Osteocyte (in vitro differentiated cells): ENCODE measurements around the gene COPS8. TPM values are rescaled to one million over a fixed set of nuclear protein-coding genes. Genes with fewer than 3 reads are reported as not detected.

Source experiments
- DNase-seq: peaks from one replicate; pipeline ENCODE4 v3.0.0; 2021; ENCODE audit warnings: mixed read lengths; ENCODE audit not compliant: unreplicated experiment; ENCODE audit errors: extremely low spot score
- H3K27ac Mint-ChIP-seq: one replicate; pipeline ENCODE4 v1.8.0; 2021; ENCODE audit warnings: mild to moderate bottlenecking, mixed read lengths; ENCODE audit not compliant: unreplicated experiment
- H3K27me3 Mint-ChIP-seq: one replicate; pipeline ENCODE4 v1.8.0; 2021; ENCODE audit warnings: mixed read lengths; ENCODE audit not compliant: unreplicated experiment
- H3K36me3 Mint-ChIP-seq: one replicate; pipeline ENCODE4 v1.8.0; 2021; ENCODE audit warnings: mixed read lengths; ENCODE audit not compliant: unreplicated experiment
- H3K4me1 Mint-ChIP-seq: one replicate; pipeline ENCODE4 v1.8.0; 2021; ENCODE audit warnings: mixed read lengths; ENCODE audit not compliant: unreplicated experiment
- H3K4me3 Mint-ChIP-seq: one replicate; pipeline ENCODE4 v1.8.0; 2021; ENCODE audit warnings: mild to moderate bottlenecking, moderate library complexity, mixed read lengths; ENCODE audit not compliant: unreplicated experiment
- H3K9me3 Mint-ChIP-seq: one replicate; pipeline ENCODE4 v1.8.0; 2021; ENCODE audit warnings: mixed read lengths; ENCODE audit not compliant: unreplicated experiment
- total RNA-seq: library from RNA; stranded (reverse); gene quantifications from 2 replicates; pipeline ENCODE4 v1.2.1, GENCODE V29; 2021
- TF ChIP-seq, protein P1 (sequence below): fragments of 200-600 bp; sonication (generic); IDR thresholded peaks from 2 replicates; pipeline ENCODE4 v1.5.0; 2021; ENCODE audit warnings: antibody characterized with exemption, mild to moderate bottlenecking, moderate library complexity

Gene COPS8
- total RNA-seq, 1 donor from 2014 or later, result 104 TPM

DNA sequence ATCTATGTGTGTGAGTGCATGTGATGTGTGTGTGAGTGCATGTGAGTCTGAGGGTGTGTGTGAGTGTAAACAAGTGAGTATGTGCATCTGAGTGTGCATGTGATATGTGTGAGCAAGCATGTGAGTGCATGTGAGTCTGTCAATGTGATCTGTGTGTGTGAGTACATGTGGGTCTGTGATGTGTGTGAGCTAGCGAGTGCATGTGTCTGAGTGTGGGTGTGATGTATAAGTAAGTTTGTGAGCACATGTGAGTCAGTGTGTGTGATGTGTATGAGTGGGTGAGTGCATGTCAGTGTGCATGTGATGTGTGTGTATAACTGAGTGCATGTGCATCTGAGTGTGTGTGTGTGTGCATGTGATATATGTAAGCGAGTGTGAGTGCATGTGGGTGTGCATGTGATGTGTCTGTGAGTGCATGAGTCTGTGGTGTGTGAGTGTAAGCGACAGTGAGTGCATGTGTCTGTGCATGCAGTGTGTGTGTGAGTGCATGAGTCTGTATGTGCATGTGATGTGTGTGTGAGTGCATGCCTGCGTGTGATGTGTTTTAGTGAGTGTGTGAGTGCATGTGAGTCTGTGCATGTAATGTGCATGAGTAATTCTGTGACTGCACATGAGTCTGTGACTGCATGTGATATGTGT, 44.1 kb downstream of the COPS8 start:
- Mint-ChIP-seq H3K4me3 (no peak overlapping the region), H3K36me3 (no peaks in the 10 kb centered on the region), H3K27ac (no peak overlapping the region), H3K27me3 (no peaks in the 10 kb centered on the region), H3K9me3 (no peaks in the 10 kb centered on the region), H3K4me1 (peaks cover 2% of the 10 kb centered on the region)
- DNase-seq, result no peak
- TF ChIP-seq, protein P1, sequence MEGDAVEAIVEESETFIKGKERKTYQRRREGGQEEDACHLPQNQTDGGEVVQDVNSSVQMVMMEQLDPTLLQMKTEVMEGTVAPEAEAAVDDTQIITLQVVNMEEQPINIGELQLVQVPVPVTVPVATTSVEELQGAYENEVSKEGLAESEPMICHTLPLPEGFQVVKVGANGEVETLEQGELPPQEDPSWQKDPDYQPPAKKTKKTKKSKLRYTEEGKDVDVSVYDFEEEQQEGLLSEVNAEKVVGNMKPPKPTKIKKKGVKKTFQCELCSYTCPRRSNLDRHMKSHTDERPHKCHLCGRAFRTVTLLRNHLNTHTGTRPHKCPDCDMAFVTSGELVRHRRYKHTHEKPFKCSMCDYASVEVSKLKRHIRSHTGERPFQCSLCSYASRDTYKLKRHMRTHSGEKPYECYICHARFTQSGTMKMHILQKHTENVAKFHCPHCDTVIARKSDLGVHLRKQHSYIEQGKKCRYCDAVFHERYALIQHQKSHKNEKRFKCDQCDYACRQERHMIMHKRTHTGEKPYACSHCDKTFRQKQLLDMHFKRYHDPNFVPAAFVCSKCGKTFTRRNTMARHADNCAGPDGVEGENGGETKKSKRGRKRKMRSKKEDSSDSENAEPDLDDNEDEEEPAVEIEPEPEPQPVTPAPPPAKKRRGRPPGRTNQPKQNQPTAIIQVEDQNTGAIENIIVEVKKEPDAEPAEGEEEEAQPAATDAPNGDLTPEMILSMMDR, result no peak

DNA sequence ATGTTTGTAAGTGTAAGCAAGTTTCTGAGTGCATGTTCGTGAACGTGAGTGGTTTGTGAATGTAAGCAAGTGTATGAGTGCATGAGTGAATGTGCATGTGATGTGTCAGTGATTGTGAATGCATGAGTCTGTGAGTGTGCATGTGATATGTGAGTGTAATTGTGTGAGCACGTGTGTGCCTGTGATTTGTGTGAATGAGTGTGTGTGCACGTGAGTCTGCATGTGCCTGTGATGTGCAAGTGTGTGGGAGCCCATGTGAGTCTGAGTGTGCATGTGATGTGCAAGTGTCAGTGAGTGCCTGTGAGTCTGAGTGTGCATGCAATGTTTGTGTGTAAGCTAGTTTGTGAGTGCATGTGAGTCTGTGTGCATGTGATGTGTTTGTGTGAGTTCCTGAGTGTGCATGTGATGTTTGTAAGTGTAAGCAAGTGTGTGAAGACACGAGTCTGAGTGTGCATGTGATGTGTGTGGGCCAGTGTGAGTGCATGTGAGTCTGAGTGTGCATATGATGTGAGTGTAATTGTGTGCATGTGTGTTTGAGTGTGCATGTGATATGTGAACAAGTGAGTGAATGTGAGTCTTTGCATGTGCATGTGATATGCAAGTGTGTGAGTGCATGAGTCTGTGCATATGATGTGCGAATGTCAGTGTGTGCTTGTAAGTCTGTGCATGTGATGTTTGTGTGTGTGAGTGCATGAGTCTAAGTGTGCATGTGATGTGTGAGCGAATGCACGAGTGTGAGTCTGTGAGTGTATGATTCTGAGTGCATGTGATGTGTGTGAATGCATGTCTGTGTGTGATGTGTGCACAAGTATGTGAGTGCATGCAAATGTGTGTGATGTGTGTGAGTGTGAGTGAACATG, 45.1 kb downstream of the COPS8 start:
- TF ChIP-seq, protein P1, result no peak
- no peaks in the 10 kb centered on the region for H3K9me3 Mint-ChIP-seq
- no peak overlapping the region for H3K4me3 Mint-ChIP-seq
- no peak for DNase-seq
- H3K36me3 Mint-ChIP-seq, result no peaks in the 10 kb centered on the region
- H3K27me3 Mint-ChIP-seq, result no peaks in the 10 kb centered on the region
- H3K4me1 Mint-ChIP-seq, result peaks cover 9% of the 10 kb centered on the region
- H3K27ac Mint-ChIP-seq, result no peak overlapping the region

DNA sequence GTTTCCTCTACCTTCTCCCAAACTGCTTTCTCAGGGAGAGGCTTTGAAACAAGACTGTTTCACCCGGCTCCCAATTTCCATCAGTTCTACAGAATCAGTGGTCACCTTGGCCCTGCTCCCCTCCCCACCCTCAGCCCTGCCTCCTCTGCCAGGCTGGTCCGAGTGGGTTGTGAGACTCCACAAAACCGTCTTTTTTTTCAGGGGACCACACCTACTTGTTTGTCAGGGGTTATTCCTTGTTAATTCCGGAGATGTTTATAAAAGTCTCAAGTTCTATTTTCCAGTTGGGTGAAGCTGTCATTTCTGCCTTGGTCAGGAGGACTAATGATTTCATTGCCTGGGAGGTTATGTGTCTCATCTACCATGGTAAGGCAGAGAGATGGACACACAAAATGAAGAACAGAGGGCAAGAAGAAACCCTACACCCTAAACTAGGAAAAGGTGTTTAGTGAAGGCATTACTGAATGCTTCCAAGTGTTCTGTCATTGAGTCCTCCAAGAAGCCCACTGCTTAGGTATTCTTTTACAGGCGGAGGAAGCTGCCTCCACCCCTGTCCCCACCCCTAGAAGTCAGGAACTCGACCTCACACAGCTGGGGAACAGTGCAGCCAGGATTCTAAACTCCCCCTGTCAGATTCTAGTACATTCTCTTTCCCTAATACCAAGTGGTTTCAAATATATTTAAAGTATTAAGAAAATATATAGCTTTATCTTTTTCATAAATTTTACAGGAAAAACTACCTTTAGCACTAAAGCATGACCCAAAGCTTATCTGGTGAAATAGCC, 46.3 kb downstream of the COPS8 start:
- Mint-ChIP-seq H3K4me1 (peaks cover 9% of the 10 kb centered on the region), H3K4me3 (no peak overlapping the region), H3K27ac (no peak overlapping the region), H3K36me3 (no peaks in the 10 kb centered on the region), H3K9me3 (no peaks in the 10 kb centered on the region), H3K27me3 (no peaks in the 10 kb centered on the region)
- no peak for DNase-seq
- TF ChIP-seq, protein P1, result no peak

DNA sequence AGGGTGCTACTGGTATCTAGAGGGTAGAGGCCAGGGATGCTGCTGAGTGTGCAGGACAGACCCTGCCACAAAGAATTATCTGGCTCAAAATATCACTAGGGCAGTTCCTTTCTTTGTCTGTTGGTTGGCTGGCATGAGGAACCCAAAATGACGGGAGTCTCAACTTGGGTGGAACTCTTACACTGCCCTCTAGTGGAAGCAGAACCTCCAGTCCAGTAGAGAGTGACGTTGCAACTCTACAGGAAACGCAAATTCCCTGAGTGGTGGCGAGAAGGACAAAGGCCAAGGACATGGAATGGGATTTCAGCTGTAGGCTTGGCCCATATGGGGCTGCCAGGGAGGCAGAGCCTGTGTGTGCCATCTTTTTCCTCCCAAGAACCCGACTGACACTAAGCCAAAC, 47.1 kb downstream of the COPS8 start:
- Mint-ChIP-seq H3K4me1 (peaks cover 9% of the 10 kb centered on the region), H3K4me3 (no peak overlapping the region), H3K27me3 (no peaks in the 10 kb centered on the region), H3K9me3 (no peaks in the 10 kb centered on the region), H3K27ac (no peak overlapping the region), H3K36me3 (no peaks in the 10 kb centered on the region)
- TF ChIP-seq, protein P1, result peak; percentile 21
- DNase-seq, result no peak
